GM18519 (cell line): Measurements from ENCODE around the gene FRS3.

Source experiments
- ATAC-seq: cut with Tn5 transposase; IDR thresholded peaks from one replicate; pipeline ENCODE4 v1.9.1; 2021; ENCODE audit warnings: mild to moderate bottlenecking, moderate library complexity; ENCODE audit not compliant: unreplicated experiment, low FRiP score

Gene FRS3

DNA sequence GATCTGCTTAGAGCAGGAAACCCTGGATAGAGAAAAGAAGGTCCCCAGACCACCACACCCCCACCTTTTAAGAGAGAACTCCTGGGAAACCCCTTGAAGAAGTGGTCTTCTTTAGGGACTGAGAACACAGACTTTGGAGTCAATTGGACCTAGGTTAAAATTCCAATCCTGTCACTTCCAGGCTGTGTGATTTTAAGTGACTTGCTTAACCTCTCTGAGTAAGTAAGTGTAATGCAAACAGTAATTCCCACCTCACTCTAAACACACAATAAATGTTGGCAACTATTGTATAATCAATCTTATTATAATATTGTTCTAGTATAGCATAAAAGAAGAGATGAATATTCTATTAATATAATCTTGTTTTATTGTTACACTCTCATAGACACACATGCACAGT lies 47.6 kb downstream of the FRS3 start:
- ATAC-seq, result no peak

DNA sequence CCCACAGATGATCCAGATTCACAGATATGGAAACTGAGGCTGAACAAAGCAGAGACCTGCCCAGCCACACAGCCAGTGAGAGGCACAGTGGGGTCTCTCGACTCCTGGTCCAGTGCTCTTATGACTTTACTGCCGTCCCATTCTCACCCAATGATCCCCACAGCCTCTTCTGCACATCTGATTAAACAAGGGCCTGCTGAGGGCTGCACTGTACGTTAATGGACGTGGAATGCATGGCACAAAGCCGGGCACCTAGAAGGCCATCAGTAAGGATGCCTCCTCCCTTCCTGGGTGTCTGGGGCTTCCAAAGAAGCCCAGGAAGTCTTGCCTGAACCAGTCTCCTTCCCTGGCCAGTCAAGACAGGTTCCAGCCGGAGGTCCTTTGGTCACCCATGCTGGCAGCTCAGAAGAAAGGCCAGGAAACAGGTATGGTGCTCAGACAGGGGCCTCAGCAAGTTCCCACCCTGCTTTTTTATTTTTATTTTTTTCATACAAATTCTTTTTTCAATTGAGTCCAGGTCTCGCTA lies 48.1 kb downstream of the FRS3 start:
- ATAC-seq, result no peak

DNA sequence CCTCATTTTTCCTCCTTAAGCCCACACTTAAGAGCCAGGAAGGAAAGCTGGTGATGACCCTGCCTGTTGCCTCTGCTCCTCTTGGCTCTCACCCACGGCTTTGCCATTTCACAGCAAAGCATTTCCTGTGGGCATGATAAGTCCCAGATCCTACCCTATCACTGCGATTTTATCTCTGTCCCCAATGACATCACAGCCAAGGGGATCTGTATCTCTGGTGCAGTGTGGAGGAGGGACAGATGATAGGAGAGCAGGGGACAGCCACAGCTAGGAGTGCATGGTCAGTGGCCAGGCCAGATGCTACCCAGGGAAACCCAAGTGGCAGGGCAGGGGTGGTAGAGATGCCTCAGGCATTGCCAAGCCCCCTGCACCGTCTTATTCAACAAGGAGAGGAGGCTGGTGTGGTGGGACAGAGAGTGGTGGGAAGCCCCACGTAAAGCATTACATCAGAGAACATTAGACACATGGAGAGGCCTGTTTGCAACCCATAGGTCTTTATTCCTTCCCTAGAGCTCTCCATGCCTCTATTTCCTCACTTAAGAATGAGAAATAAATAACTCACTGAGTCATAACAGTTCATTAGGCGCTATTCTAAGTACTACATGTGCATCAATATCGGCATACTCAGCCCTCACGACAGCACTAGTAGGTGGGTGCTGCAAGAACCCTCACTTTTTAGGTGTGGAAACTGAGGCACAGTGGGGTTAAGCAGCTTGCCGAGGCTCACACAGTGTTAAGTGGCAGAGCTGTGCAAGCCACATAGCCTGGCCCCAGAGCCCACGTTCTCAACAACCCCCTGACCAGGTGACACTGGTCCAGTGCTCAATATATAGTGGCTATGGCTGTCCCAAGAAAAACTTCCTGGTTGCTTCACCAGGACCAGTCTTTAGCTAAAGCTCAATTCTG lies 48.9 kb downstream of the FRS3 start:
- ATAC-seq, result no peak

DNA sequence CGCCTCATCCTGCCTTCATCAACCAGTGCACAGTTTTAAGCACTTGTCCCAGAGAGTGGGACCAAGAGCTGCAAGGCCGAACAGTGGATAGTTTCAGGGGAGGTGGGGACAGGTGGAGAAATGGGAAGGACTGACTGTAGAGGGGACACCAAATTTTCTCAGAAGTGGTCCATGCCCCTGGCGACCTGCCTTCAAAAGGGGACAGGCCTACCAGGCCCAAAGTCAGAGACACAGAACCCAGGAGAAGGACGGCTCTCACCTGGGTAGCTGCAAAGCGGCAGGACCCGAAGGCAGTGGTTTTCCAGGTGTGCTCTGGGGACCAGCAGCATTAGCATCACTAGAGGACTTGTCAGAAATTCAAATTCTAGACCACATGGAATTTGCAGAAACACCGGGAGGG lies 50.1 kb downstream of the FRS3 start:
- ATAC-seq, result no peak

DNA sequence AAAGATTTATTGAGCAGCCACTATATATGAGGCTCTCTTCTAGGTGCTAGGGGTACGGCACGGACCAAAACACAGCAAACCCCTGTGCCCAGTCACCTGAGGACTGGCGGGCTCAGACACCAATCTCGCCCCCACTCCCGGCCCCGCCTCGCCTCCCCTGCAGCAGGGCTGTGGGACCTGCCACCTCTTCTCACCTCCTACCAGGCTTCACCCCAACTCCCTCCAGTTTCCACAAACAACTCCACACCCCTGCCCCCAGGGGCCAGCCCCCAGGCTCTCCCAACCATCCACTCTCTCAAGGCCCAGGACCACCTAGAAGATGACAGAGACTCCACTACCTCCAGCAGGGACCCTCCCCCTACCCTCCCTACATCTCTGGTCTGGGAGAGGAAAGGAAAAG lies 50.7 kb downstream of the FRS3 start:
- no peak for ATAC-seq

DNA sequence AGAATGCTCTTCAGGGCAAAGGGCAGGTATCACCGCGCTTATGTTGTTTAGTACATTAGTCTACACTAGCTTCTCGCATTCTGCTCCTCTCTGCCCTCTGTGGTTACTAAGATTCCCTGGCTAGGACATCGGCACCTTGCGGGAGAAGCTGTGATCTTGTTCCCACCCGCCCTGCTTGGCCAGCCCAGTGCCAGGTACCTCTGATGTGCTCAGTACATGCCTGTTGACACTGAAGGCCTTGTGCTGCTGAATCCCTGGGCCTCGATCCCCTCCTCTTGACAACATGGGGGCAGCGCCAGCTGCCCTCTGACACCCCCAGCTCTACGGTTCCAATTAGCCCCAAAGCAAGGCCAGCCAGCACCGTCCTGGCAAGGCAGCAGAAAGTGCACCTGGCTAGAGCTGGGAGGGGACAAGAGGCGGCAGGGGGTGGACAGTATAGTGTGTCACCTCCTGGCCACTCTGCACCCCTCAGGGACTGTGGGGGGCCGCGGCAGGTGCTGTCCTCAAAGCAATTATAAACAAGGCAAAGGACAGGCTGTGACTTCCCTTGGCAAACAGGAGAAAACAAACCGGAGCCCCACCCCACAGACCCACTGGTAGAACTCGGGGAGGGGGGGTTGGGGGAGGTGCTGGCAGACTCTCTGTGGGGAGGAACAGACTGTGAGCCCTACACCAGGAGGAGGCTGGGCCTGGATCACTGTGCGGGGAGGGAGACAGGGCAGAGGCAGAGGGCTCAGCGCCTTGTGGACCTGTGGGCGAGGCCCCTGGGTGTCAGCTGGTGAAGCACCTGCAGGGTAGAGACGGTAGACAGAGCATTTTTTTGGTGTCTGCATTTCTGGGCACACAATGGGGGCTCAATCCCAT lies 51.4 kb downstream of the FRS3 start:
- no peak for ATAC-seq

DNA sequence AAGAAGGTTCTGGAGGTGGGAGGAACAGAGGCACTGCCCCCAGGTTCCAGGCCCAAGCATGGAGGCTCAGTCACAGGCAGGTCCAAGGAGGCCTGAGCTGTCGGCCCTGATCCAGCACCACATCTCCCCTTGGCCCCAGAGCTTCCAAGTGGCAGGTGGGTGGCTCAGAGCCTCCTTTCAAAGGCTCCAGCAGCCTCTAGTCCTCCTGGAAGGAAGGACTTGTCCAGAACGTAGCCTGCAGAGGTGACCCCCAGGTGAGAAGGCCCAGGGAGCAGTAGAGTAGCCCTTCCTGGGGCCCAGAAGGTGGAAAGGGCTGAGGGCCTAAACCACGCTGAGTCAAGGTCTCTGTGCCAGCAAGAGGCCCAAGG lies 52.0 kb downstream of the FRS3 start:
- ATAC-seq, result no peak

DNA sequence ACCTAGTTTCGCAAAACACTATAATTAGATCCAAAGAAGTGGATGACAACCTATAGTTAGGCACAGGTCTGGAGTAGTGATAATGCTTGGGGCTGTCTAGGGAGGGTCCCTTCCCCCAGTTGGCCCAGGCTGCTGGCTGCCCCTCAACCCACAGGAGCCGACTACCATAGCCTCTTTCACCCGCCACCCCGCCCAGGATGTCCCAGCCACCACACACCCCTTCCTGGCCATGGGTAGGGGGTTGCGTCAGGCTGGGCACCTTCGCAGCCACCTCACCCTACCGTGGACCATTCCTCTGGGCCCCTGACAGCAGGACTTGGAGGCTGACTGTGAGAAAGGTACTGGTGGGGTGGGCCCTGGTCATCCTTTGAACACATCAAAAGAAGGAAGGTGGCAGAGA lies 52.8 kb downstream of the FRS3 start:
- ATAC-seq, result no peak

DNA sequence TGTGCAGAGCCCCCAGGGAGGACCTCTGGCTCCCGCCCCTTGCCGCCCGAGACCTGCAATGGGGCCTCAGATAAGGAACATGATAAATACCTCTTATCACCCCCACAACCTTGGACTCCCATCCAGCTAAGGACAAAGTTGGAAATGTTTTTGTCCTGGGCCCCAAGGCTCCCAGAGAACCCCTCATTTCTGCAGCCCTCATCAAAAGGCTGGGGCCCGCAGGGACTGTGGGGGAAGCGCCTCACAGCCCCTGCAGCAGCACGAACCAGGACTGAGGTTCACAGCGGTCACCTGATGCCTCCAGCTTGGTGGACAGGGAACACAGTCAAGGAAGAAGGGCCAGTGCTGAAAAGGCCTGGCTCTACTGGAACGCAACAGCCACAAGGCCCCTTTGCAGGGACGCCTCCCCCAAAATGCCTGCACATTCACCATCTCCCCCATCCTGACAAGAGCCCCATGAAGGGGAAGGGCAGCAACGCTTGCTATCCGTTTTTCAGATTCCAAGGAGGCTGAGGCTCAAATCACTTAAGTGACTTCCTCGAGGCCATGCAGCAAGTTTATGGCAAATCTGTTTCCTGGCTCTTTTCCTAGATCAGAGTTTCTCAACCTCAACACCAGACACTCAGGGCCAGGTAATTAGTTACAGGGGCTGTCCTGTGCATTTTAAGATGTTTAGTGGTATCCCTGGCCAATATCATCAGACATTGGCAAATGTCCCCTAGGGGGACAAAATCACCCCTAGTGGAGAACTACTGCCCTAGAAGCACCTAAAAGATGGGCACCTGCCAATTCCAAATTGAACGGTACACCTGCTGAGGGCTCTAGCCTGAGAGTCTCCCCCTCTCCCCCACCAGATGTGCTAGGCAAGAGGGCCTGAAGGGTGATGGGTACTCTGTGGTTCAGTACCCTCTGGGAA lies 54.9 kb downstream of the FRS3 start:
- no peak for ATAC-seq

DNA sequence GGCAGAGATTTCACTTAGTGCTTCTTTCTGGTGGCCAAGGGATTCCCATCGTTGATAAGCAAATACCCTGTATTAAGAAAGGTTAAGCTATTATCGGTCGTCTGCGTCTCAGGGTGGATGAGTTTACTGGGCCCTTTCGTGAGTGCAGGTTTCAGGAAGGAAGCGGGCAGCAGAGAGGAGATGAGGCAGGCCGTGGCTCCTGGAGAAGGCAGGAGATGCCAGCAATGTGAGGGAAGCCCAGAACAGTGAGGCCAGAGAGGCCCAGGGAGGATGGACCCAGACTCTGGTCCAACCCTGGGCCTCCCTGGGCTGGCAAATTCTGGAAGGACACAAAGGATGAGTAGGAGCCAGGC lies 55.5 kb downstream of the FRS3 start:
- no peak for ATAC-seq

DNA sequence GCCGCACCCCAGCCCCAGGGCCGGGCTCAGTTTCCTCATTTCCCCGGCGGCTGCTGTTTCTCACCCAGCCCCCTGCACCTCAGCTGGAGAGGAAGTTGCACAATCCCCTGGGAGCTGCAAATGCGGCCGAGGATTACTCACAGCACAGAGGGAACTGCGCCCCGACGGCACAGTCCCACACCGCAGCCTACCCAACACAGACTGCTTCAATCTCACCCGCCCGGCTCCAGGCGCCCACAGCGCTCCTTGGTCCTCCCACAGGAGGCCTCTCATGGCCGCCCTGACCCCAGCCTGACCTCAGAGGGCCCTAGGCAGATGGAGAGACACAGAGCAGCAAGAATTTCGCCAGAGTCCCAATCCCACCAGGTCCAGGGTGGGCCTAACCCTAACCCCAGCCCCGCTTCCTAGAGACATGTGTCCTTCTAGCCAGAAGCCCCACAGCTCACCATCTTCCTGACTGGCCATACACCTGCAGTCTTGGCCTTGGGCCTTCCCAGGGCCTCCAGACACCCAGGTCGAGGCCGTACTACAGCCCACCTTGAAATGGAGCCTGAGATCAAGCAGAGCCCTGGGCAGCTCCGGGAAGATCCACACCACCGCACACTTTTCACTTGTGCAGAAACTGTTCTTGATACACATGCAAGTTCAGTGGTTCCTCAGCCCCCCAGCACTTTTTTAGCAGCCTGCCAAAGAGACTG lies 56.0 kb downstream of the FRS3 start:
- peak; percentile 48 for ATAC-seq

DNA sequence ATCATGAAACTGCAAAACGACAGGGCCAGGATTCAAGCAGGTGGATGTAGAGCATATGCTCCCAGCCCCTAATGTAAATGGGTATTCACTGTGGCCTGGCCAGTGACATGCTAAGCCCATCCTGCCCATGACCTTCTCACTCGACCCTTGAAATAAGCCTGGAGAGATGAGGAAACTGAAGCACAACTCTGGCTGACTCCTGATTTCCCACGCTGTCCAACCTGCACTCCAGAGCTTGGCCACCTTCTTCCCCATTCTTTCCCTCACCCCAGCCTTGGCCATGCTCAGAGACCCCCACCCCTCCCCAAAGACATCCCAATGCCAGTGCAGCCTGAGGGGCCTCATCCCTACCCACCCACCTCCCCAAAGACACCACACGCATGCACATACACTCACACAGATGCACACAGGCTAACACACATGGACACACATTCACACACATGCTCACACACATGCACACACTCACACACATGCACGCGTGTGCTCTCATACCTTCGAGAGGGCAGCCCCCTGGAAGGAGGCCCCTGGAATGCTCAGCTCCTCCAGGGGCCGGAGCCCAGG lies 56.7 kb downstream of the FRS3 start:
- ATAC-seq, result no peak

DNA sequence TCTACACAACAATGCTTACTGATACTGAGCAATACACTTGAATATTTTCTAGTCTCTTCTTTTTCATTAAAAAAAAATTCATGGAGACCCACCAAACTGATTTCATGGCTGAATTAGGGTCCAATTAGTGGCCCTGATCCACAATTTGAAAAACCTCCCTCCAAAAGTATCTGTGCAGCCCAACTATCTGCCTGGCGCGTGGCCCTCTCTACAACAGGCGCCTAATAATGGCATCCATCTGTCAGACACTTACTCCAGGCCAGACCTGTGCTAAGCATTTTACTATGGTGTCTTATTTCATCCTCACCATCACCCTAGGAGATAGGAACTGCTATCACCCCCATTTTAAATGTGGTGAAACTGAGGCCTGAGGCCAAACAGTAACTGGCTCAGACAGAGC lies 58.3 kb downstream of the FRS3 start:
- ATAC-seq, result no peak

DNA sequence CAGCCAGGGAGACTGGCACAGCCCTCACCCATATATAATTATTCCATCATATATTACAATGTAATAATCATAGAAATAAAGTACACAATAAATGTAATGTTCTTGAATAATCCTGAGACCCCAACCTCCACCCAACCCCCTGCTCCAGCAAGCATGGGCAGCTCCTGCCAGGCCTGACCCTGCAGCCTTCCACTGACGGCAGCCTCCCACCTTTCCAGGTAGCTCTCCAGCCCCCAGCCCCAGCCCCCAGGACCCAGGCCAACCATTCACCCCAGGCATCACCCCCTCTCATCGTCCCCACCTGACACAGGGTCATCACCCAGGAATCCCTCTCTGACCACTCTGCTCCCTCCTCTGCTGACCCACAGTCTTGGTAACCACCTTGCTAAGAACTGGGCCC lies 58.9 kb downstream of the FRS3 start:
- ATAC-seq, result no peak

DNA sequence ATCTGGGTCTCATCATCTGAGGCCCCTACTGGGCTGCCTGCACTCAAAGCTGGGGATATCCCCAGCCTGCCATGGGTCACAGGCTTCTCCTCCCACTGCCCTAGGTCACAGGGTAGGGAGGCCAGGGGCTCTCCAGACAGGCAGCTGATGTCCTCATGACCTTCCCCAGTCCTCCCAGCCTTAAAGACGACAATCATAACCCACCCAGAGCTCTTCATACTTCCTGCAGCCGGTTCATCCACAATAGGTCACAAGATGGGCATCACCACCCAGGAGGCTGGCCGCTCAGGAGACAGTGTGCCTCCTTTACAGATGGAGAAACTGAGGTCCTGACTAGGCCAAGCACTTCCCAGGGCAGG lies 59.5 kb downstream of the FRS3 start:
- ATAC-seq, result no peak
